ENCODE data around the gene FAM181B.

The FAM181B gene

GRCh38 chr11:82733444-82734119 is at the start of gene FAM181B:
TSS of gene FAM181B (minus strand) at chr11:82733864. CDS start at chr11:82733729, 135 bp downstream.
- Histone ChIP-seq H3K4me1 (ENCODE audit: control insufficient read depth in 2 of 2, insufficient read depth in 2 of 2, low read length in 2 of 2) (peaks cover 0 to 4% of the 10 kb centered on the region in 2 donors), H3K27ac (ENCODE audit: low read depth in 2 of 2, low read length in 2 of 2) (no peak within 1 kb of the TSS)

GRCh38 chr11:82782825-82783374 is 49.2 kb upstream of the FAM181B start:
- no peak overlapping the region for H3K9ac ChIP-seq (ENCODE audit: low read depth in 1 of 2, low read length in 2 of 2)
- H3K36me3 ChIP-seq (ENCODE audit: control insufficient read depth in 2 of 2, insufficient read depth in 2 of 2, low read length in 2 of 2), result no peaks in the 10 kb centered on the region
- H3K4me1 ChIP-seq (ENCODE audit: control insufficient read depth in 2 of 2, insufficient read depth in 2 of 2, low read length in 2 of 2), result no peaks in the 10 kb centered on the region
- H3K27ac ChIP-seq (ENCODE audit: low read depth in 2 of 2, low read length in 2 of 2), result no peak overlapping the region
- H3K27me3 ChIP-seq (ENCODE audit: control insufficient read depth in 2 of 2, insufficient read depth in 2 of 2, low read length in 2 of 2), result no peaks in the 10 kb centered on the region
- no peaks in the 10 kb centered on the region for H3K9me3 ChIP-seq (ENCODE audit: control insufficient read depth in 2 of 2, low read length in 2 of 2)
- H3K4me3 ChIP-seq (ENCODE audit: low read length in 2 of 2), result no peak overlapping the region

More at GRCh38 chr11:82733444-82734119, at the start of gene FAM181B:
- H3K27me3 ChIP-seq (ENCODE audit: control insufficient read depth in 2 of 2, insufficient read depth in 2 of 2, low read length in 2 of 2), result peaks cover 19 to 36% of the 10 kb centered on the region in 2 donors
- H3K9ac ChIP-seq (ENCODE audit: low read depth in 1 of 2, low read length in 2 of 2), result peak within 1 kb of the TSS in 1 of 2 donors; percentile 6
- H3K36me3 ChIP-seq (ENCODE audit: control insufficient read depth in 2 of 2, insufficient read depth in 2 of 2, low read length in 2 of 2), result no peaks in the 10 kb centered on the region
- H3K9me3 ChIP-seq (ENCODE audit: control insufficient read depth in 2 of 2, low read length in 2 of 2), result no peaks in the 10 kb centered on the region
- peak within 1 kb of the TSS; percentile 57 to 67 for H3K4me3 ChIP-seq (ENCODE audit: low read length in 2 of 2)

GRCh38 chr11:82778776-82779175 is 45.1 kb upstream of the FAM181B start:
- no peak overlapping the region for H3K27ac ChIP-seq (ENCODE audit: low read depth in 2 of 2, low read length in 2 of 2)
- no peaks in the 10 kb centered on the region for H3K9me3 ChIP-seq (ENCODE audit: control insufficient read depth in 2 of 2, low read length in 2 of 2)
- no peaks in the 10 kb centered on the region for H3K36me3 ChIP-seq (ENCODE audit: control insufficient read depth in 2 of 2, insufficient read depth in 2 of 2, low read length in 2 of 2)
- H3K4me3 ChIP-seq (ENCODE audit: low read length in 2 of 2), result no peak overlapping the region
- no peaks in the 10 kb centered on the region for H3K27me3 ChIP-seq (ENCODE audit: control insufficient read depth in 2 of 2, insufficient read depth in 2 of 2, low read length in 2 of 2)
- H3K4me1 ChIP-seq (ENCODE audit: control insufficient read depth in 2 of 2, insufficient read depth in 2 of 2, low read length in 2 of 2), result no peaks in the 10 kb centered on the region
- H3K9ac ChIP-seq (ENCODE audit: low read depth in 1 of 2, low read length in 2 of 2), result no peak overlapping the region

GRCh38 chr11:82776377-82776776 is 42.7 kb upstream of the FAM181B start:
- H3K27ac ChIP-seq (ENCODE audit: low read depth in 2 of 2, low read length in 2 of 2), result no peak overlapping the region

GRCh38 chr11:82775736-82776346 is 42.2 kb upstream of the FAM181B start:
- no peaks in the 10 kb centered on the region for H3K9me3 ChIP-seq (ENCODE audit: control insufficient read depth in 2 of 2, low read length in 2 of 2)
- H3K27ac ChIP-seq (ENCODE audit: low read depth in 2 of 2, low read length in 2 of 2), result no peak overlapping the region
- H3K36me3 ChIP-seq (ENCODE audit: control insufficient read depth in 2 of 2, insufficient read depth in 2 of 2, low read length in 2 of 2), result no peaks in the 10 kb centered on the region
- H3K9ac ChIP-seq (ENCODE audit: low read depth in 1 of 2, low read length in 2 of 2), result no peak overlapping the region
- no peaks in the 10 kb centered on the region for H3K27me3 ChIP-seq (ENCODE audit: control insufficient read depth in 2 of 2, insufficient read depth in 2 of 2, low read length in 2 of 2)
- no peaks in the 10 kb centered on the region for H3K4me1 ChIP-seq (ENCODE audit: control insufficient read depth in 2 of 2, insufficient read depth in 2 of 2, low read length in 2 of 2)
- no peak overlapping the region for H3K4me3 ChIP-seq (ENCODE audit: low read length in 2 of 2)

More at GRCh38 chr11:82776377-82776776, 42.7 kb upstream of the FAM181B start:
- Histone ChIP-seq H3K27me3 (ENCODE audit: control insufficient read depth in 2 of 2, insufficient read depth in 2 of 2, low read length in 2 of 2) (no peaks in the 10 kb centered on the region), H3K4me3 (ENCODE audit: low read length in 2 of 2) (no peak overlapping the region), H3K9ac (ENCODE audit: low read depth in 1 of 2, low read length in 2 of 2) (no peak overlapping the region), H3K36me3 (ENCODE audit: control insufficient read depth in 2 of 2, insufficient read depth in 2 of 2, low read length in 2 of 2) (no peaks in the 10 kb centered on the region), H3K4me1 (ENCODE audit: control insufficient read depth in 2 of 2, insufficient read depth in 2 of 2, low read length in 2 of 2) (no peaks in the 10 kb centered on the region), H3K9me3 (ENCODE audit: control insufficient read depth in 2 of 2, low read length in 2 of 2) (no peaks in the 10 kb centered on the region)

- no peak overlapping the region for H3K27ac ChIP-seq (ENCODE audit: low read depth in 2 of 2, low read length in 2 of 2)
- no peak overlapping the region for H3K9ac ChIP-seq (ENCODE audit: low read depth in 1 of 2, low read length in 2 of 2)
- no peaks in the 10 kb centered on the region for H3K27me3 ChIP-seq (ENCODE audit: control insufficient read depth in 2 of 2, insufficient read depth in 2 of 2, low read length in 2 of 2)
- no peaks in the 10 kb centered on the region for H3K4me1 ChIP-seq (ENCODE audit: control insufficient read depth in 2 of 2, insufficient read depth in 2 of 2, low read length in 2 of 2)
- H3K36me3 ChIP-seq (ENCODE audit: control insufficient read depth in 2 of 2, insufficient read depth in 2 of 2, low read length in 2 of 2), result no peaks in the 10 kb centered on the region
- no peak overlapping the region for H3K4me3 ChIP-seq (ENCODE audit: low read length in 2 of 2)
- H3K9me3 ChIP-seq (ENCODE audit: control insufficient read depth in 2 of 2, low read length in 2 of 2), result no peaks in the 10 kb centered on the region
Observed at GRCh38 chr11:82775218-82775617, 41.6 kb upstream of the FAM181B start.

- no peaks in the 10 kb centered on the region for H3K36me3 ChIP-seq (ENCODE audit: control insufficient read depth in 2 of 2, insufficient read depth in 2 of 2, low read length in 2 of 2)
- H3K4me1 ChIP-seq (ENCODE audit: control insufficient read depth in 2 of 2, insufficient read depth in 2 of 2, low read length in 2 of 2), result no peaks in the 10 kb centered on the region
- H3K27ac ChIP-seq (ENCODE audit: low read depth in 2 of 2, low read length in 2 of 2), result no peak overlapping the region
- H3K9ac ChIP-seq (ENCODE audit: low read depth in 1 of 2, low read length in 2 of 2), result no peak overlapping the region
- no peaks in the 10 kb centered on the region for H3K27me3 ChIP-seq (ENCODE audit: control insufficient read depth in 2 of 2, insufficient read depth in 2 of 2, low read length in 2 of 2)
- H3K9me3 ChIP-seq (ENCODE audit: control insufficient read depth in 2 of 2, low read length in 2 of 2), result no peaks in the 10 kb centered on the region
- H3K4me3 ChIP-seq (ENCODE audit: low read length in 2 of 2), result no peak overlapping the region
Observed at GRCh38 chr11:82771781-82772180, 38.1 kb upstream of the FAM181B start.

- no peaks in the 10 kb centered on the region for H3K27me3 ChIP-seq (ENCODE audit: control insufficient read depth in 2 of 2, insufficient read depth in 2 of 2, low read length in 2 of 2)
- H3K4me3 ChIP-seq (ENCODE audit: low read length in 2 of 2), result no peak overlapping the region
- H3K36me3 ChIP-seq (ENCODE audit: control insufficient read depth in 2 of 2, insufficient read depth in 2 of 2, low read length in 2 of 2), result no peaks in the 10 kb centered on the region
- no peak overlapping the region for H3K27ac ChIP-seq (ENCODE audit: low read depth in 2 of 2, low read length in 2 of 2)
- H3K9ac ChIP-seq (ENCODE audit: low read depth in 1 of 2, low read length in 2 of 2), result no peak overlapping the region
- H3K9me3 ChIP-seq (ENCODE audit: control insufficient read depth in 2 of 2, low read length in 2 of 2), result no peaks in the 10 kb centered on the region
- no peaks in the 10 kb centered on the region for H3K4me1 ChIP-seq (ENCODE audit: control insufficient read depth in 2 of 2, insufficient read depth in 2 of 2, low read length in 2 of 2)
Observed at GRCh38 chr11:82767123-82767522, 33.5 kb upstream of the FAM181B start.

GRCh38 chr11:82765466-82766034 is 31.9 kb upstream of the FAM181B start:
- no peaks in the 10 kb centered on the region for H3K4me1 ChIP-seq (ENCODE audit: control insufficient read depth in 2 of 2, insufficient read depth in 2 of 2, low read length in 2 of 2)
- H3K27me3 ChIP-seq (ENCODE audit: control insufficient read depth in 2 of 2, insufficient read depth in 2 of 2, low read length in 2 of 2), result no peaks in the 10 kb centered on the region
- no peak overlapping the region for H3K9ac ChIP-seq (ENCODE audit: low read depth in 1 of 2, low read length in 2 of 2)
- H3K4me3 ChIP-seq (ENCODE audit: low read length in 2 of 2), result no peak overlapping the region
- no peak overlapping the region for H3K27ac ChIP-seq (ENCODE audit: low read depth in 2 of 2, low read length in 2 of 2)
- no peaks in the 10 kb centered on the region for H3K9me3 ChIP-seq (ENCODE audit: control insufficient read depth in 2 of 2, low read length in 2 of 2)
- no peaks in the 10 kb centered on the region for H3K36me3 ChIP-seq (ENCODE audit: control insufficient read depth in 2 of 2, insufficient read depth in 2 of 2, low read length in 2 of 2)

GRCh38 chr11:82763167-82763566 is 29.5 kb upstream of the FAM181B start:
- no peaks in the 10 kb centered on the region for H3K36me3 ChIP-seq (ENCODE audit: control insufficient read depth in 2 of 2, insufficient read depth in 2 of 2, low read length in 2 of 2)
- no peaks in the 10 kb centered on the region for H3K27me3 ChIP-seq (ENCODE audit: control insufficient read depth in 2 of 2, insufficient read depth in 2 of 2, low read length in 2 of 2)
- H3K9me3 ChIP-seq (ENCODE audit: control insufficient read depth in 2 of 2, low read length in 2 of 2), result no peaks in the 10 kb centered on the region
- H3K4me3 ChIP-seq (ENCODE audit: low read length in 2 of 2), result no peak overlapping the region
- no peak overlapping the region for H3K9ac ChIP-seq (ENCODE audit: low read depth in 1 of 2, low read length in 2 of 2)
- no peak overlapping the region for H3K27ac ChIP-seq (ENCODE audit: low read depth in 2 of 2, low read length in 2 of 2)
- H3K4me1 ChIP-seq (ENCODE audit: control insufficient read depth in 2 of 2, insufficient read depth in 2 of 2, low read length in 2 of 2), result no peaks in the 10 kb centered on the region

All from mucosa of rectum (tissue), 2 donors.